Measurements from ENCODE around the gene RBP7.

- TF ChIP-seq POLR2A (IDR thresholded peaks at IDR 0.05): no peak
- no peak for TF ChIP-seq CTCF (IDR thresholded peaks at IDR 0.05)
- TF ChIP-seq EP300 (IDR thresholded peaks at IDR 0.05): no peak
- no peak for TF ChIP-seq POLR2AphosphoS5 (IDR thresholded peaks at IDR 0.05)
Measured at GRCh38 chr1:10054465-10054864, 57.4 kb downstream of the RBP7 start.
